HG03520 (cell line): ENCODE results near the gene ASPN.

Source experiments
- ATAC-seq: cut with Tn5 transposase; IDR thresholded peaks from one replicate; pipeline ENCODE4 v1.9.1; 2021; ENCODE audit warnings: mild to moderate bottlenecking, moderate library complexity; ENCODE audit not compliant: unreplicated experiment

Gene ASPN

GRCh38 chr9:92476962-92477361 lies 5.3 kb downstream of the ASPN start:
- ATAC-seq: no peak

GRCh38 chr9:92474587-92474986 lies 7.7 kb downstream of the ASPN start:
- ATAC-seq: no peak

- ATAC-seq: no peak
Observed at GRCh38 chr9:92468206-92468605, 14.1 kb downstream of the ASPN start.

- ATAC-seq: no peak
Observed at GRCh38 chr9:92467511-92467910, 14.8 kb downstream of the ASPN start.

- ATAC-seq: no peak
Observed at GRCh38 chr9:92467041-92467440, 15.3 kb downstream of the ASPN start.

GRCh38 chr9:92463984-92464383 lies 18.3 kb downstream of the ASPN start:
- ATAC-seq: no peak

GRCh38 chr9:92463387-92463786 lies 18.9 kb downstream of the ASPN start:
- no peak for ATAC-seq

GRCh38 chr9:92457576-92457975 lies 24.7 kb downstream of the ASPN start:
- ATAC-seq: no peak

GRCh38 chr9:92455217-92455616 lies 27.1 kb downstream of the ASPN start:
- ATAC-seq: no peak

- ATAC-seq: no peak
Observed at GRCh38 chr9:92446536-92446935, 35.8 kb downstream of the ASPN start.

- no peak for ATAC-seq
Observed at GRCh38 chr9:92444841-92445240, 37.5 kb downstream of the ASPN start.

GRCh38 chr9:92440751-92441046 lies 41.6 kb downstream of the ASPN start:
- ATAC-seq: no peak

GRCh38 chr9:92439921-92440750 lies 42.2 kb downstream of the ASPN start:
- no peak for ATAC-seq

GRCh38 chr9:92438900-92439526 lies 43.3 kb downstream of the ASPN start:
- ATAC-seq: no peak

GRCh38 chr9:92435263-92435662 lies 47.0 kb downstream of the ASPN start:
- ATAC-seq: no peak

GRCh38 chr9:92432972-92433548 lies 49.2 kb downstream of the ASPN start:
- no peak for ATAC-seq

GRCh38 chr9:92432350-92432749 lies 50.0 kb downstream of the ASPN start:
- ATAC-seq: no peak

GRCh38 chr9:92429836-92430235 lies 52.5 kb downstream of the ASPN start:
- no peak for ATAC-seq

GRCh38 chr9:92426501-92427145 lies 55.7 kb downstream of the ASPN start:
- ATAC-seq: no peak

GRCh38 chr9:92425474-92425873 lies 56.8 kb downstream of the ASPN start:
- ATAC-seq: no peak

- ATAC-seq: no peak
Observed at GRCh38 chr9:92424340-92424739, 58.0 kb downstream of the ASPN start, which contains the start of gene OMD. Gene OMD, minus strand, starts transcription at chr9:92424471. Its CDS starts 6,913 bp downstream, at chr9:92417558.

- ATAC-seq: no peak
Observed at GRCh38 chr9:92423612-92424011, 58.7 kb downstream of the ASPN start.
